Ammon's horn (tissue), 1 donor: Measurements from ENCODE around the gene SAMHD1.
"Not testable (repeated sequence)": the region's sequence is repeated elsewhere in the genome, so short reads cannot be mapped to it uniquely, and the experiment has no call there.

Experiments
- DNase-seq: peaks from one replicate; pipeline ENCODE4 v3.0.0-alpha.2; 2016; ENCODE audit warnings: low spot score

The SAMHD1 gene

GRCh38 chr20:36916199-36916598 lies 35.3 kb downstream of the SAMHD1 start:
- DNase-seq: no peak

- no peak for DNase-seq
Measured at GRCh38 chr20:36908603-36909002, 42.9 kb downstream of the SAMHD1 start.

GRCh38 chr20:36906086-36906485 lies 45.4 kb downstream of the SAMHD1 start:
- DNase-seq: not testable (repeated sequence)

GRCh38 chr20:36905566-36905965 lies 45.9 kb downstream of the SAMHD1 start:
- not testable (repeated sequence) for DNase-seq

- DNase-seq: no peak
Measured at GRCh38 chr20:36904690-36905089, 46.8 kb downstream of the SAMHD1 start.

- no peak for DNase-seq
Measured at GRCh38 chr20:36895036-36895435, 56.5 kb downstream of the SAMHD1 start.

- no peak for DNase-seq
Measured at GRCh38 chr20:36893801-36894200, 57.7 kb downstream of the SAMHD1 start.

GRCh38 chr20:36891211-36891610 lies 60.3 kb downstream of the SAMHD1 start:
- DNase-seq: no peak

- no peak for DNase-seq
Measured at GRCh38 chr20:36890586-36890985, 60.9 kb downstream of the SAMHD1 start.

GRCh38 chr20:36888880-36889516 lies 62.5 kb downstream of the SAMHD1 start:
- DNase-seq: no peak

- no peak for DNase-seq
Measured at GRCh38 chr20:36887752-36888090, 63.8 kb downstream of the SAMHD1 start.

- DNase-seq: peak; percentile 86
Measured at GRCh38 chr20:36886859-36887751, 64.4 kb downstream of the SAMHD1 start.

- DNase-seq: no peak
Measured at GRCh38 chr20:36885356-36885755, 66.2 kb downstream of the SAMHD1 start.

- DNase-seq: no peak
Measured at GRCh38 chr20:36883977-36884535, 67.5 kb downstream of the SAMHD1 start.

GRCh38 chr20:36881888-36882287 lies 69.6 kb downstream of the SAMHD1 start:
- DNase-seq: no peak

- DNase-seq: no peak
Measured at GRCh38 chr20:36881331-36881730, 70.2 kb downstream of the SAMHD1 start.

- DNase-seq: no peak
Measured at GRCh38 chr20:36880741-36881250, 70.7 kb downstream of the SAMHD1 start.

- DNase-seq: no peak
Measured at GRCh38 chr20:36878941-36879340, 72.6 kb downstream of the SAMHD1 start.

GRCh38 chr20:36876473-36876833 lies 75.1 kb downstream of the SAMHD1 start:
- no peak for DNase-seq

- no peak for DNase-seq
Measured at GRCh38 chr20:36875702-36876472, 75.6 kb downstream of the SAMHD1 start, which contains the start of gene TLDC2. Gene TLDC2 (plus strand): TSS chr20:36876138. CDS start chr20:36876175, 37 bp downstream.

GRCh38 chr20:36875093-36875492 lies 76.4 kb downstream of the SAMHD1 start:
- DNase-seq: not testable (repeated sequence)
